H1 (cell line): ENCODE data around the gene ADRA2C. TPM values are rescaled to one million over a fixed set of nuclear protein-coding genes. Genes with fewer than 3 reads are reported as not detected.

Experiments used
- CTCF ChIA-PET: fragments of 300-600 bp; sonication (Branson Sonifier 250); formaldehyde crosslinking; loops from one replicate; lab custom pipeline; 2021; ENCODE audit not compliant: partially characterized antibody; lab: Charles Lee
- POLR2A ChIA-PET: fragments of 300-600 bp; sonication (Branson Sonifier 250); formaldehyde crosslinking; loops from one replicate; lab custom pipeline; 2021; ENCODE audit warnings: inconsistent platforms; ENCODE audit not compliant: partially characterized antibody; lab: Charles Lee
- DNase-seq, 2 experiments: peaks; one replicate each; pipeline versions ENCODE4 v3.0.0 to v3.0.0-alpha.2; 2010 to 2022; ENCODE audit warnings: low spot score in 2 of 2, low read depth in 1 of 2, mixed read lengths in 1 of 2
- FAIRE-seq: peaks from 2 replicates; lab custom pipeline; 2011; peaks lifted over from hg19 to GRCh38; lab: Jason Lieb, UNC
- H2AFZ ChIP-seq: 2 replicates; pipeline ENCODE4 v1.8.1; 2012; ENCODE audit warnings: low read length, inconsistent platforms
- H2AK5ac ChIP-seq: 2 replicates; pipeline ENCODE4 v1.6.1; 2013; ENCODE audit warnings: low read depth, low read length
- H2BK120ac ChIP-seq: replicated peaks from 2 replicates; pipeline ENCODE3; 2013; ENCODE audit warnings: low read depth, low read length, inconsistent platforms
- H2BK12ac ChIP-seq: 2 replicates; pipeline ENCODE4 v1.6.1; 2013; ENCODE audit warnings: low read depth, low read length
- H2BK15ac ChIP-seq: 2 replicates; pipeline ENCODE4 v1.6.1; 2013; ENCODE audit warnings: low read length
- H2BK20ac ChIP-seq: 2 replicates; pipeline ENCODE4 v1.6.1; 2013; ENCODE audit warnings: low read length
- H2BK5ac ChIP-seq: 2 replicates; pipeline ENCODE4 v1.6.1; 2013; ENCODE audit warnings: low read depth, low read length
- H3K14ac ChIP-seq: 2 replicates; pipeline ENCODE4 v1.6.1; 2013; ENCODE audit warnings: inconsistent platforms; ENCODE audit not compliant: insufficient read length
- H3K18ac ChIP-seq: 2 replicates; pipeline ENCODE4 v1.6.1; 2013; ENCODE audit warnings: low read length; ENCODE audit errors: extremely low read depth
- H3K23ac ChIP-seq: 2 replicates; pipeline ENCODE4 v1.6.1; 2013; ENCODE audit warnings: inconsistent platforms; ENCODE audit not compliant: insufficient read length
- H3K23me2 ChIP-seq: 2 replicates; pipeline ENCODE4 v1.6.1; 2013; ENCODE audit warnings: low read depth, low read length
- H3K27ac ChIP-seq: 2 replicates; pipeline ENCODE4 v1.6.1; 2011; ENCODE audit warnings: low read depth, low read length, inconsistent platforms
- H3K27me3 ChIP-seq, 4 experiments: replicated peaks in 1 of 4; 1 replicate in 1 of 4; 2 replicates in 3 of 4; pipeline versions ENCODE4 v1.6.1 to v1.8.1; 2011 to 2013; ENCODE audit warnings: low read length in 3 of 4, mild to moderate bottlenecking in 3 of 4, inconsistent platforms in 2 of 4, mixed read lengths in 2 of 4, moderate library complexity in 1 of 4; ENCODE audit not compliant: control insufficient read depth in 3 of 4, insufficient read depth in 3 of 4; ENCODE audit errors: extremely low read depth in 1 of 4
- H3K36me3 ChIP-seq, 4 experiments: 2 replicates each; pipeline versions ENCODE4 v1.6.1 to v1.8.1; 2011 to 2013; ENCODE audit warnings: mild to moderate bottlenecking in 4 of 4, low read length in 3 of 4, moderate library complexity in 2 of 4, control low read depth in 1 of 4, inconsistent platforms in 1 of 4; ENCODE audit not compliant: insufficient read depth in 4 of 4, control insufficient read depth in 2 of 4
- H3K4ac ChIP-seq: replicated peaks from 2 replicates; pipeline ENCODE3; 2013; ENCODE audit warnings: low read length, low read depth, mixed read lengths, inconsistent platforms; ENCODE audit not compliant: insufficient read length
- H3K4me1 ChIP-seq, 4 experiments: replicated peaks in 1 of 4; 1 replicate in 1 of 4; 2 replicates in 3 of 4; pipeline versions ENCODE4 v1.6.1 to v1.8.1; 2011 to 2013; ENCODE audit warnings: low read length in 3 of 4, inconsistent platforms in 2 of 4, mixed read lengths in 1 of 4; ENCODE audit not compliant: insufficient read depth in 4 of 4, control insufficient read depth in 3 of 4
- H3K4me2 ChIP-seq, 2 experiments: 2 replicates each; pipeline versions ENCODE4 v1.6.1 to v1.8.1; 2011 to 2013; ENCODE audit warnings: low read depth in 2 of 2, low read length in 2 of 2, control low read depth in 1 of 2, inconsistent platforms in 1 of 2, mild to moderate bottlenecking in 1 of 2; ENCODE audit not compliant: insufficient read depth in 1 of 2
- H3K4me3 ChIP-seq, 4 experiments: fragments of 200-600, 300-600 bp in 1 of 4; sonication (generic), shearing (Covaris generic), sonication (Bioruptor Twin) in 1 of 4; 2 replicates each; pipeline versions ENCODE4 v1.5.1 to v1.8.1; 2011 to 2016; ENCODE audit warnings: low read length in 4 of 4, low read depth in 3 of 4, control low read depth in 2 of 4, inconsistent platforms in 2 of 4, mild to moderate bottlenecking in 2 of 4, mixed read lengths in 1 of 4, moderate library complexity in 1 of 4; ENCODE audit not compliant: insufficient read depth in 2 of 4; ENCODE audit errors: extremely low read depth in 1 of 4
- H3K56ac ChIP-seq: replicated peaks from 2 replicates; pipeline ENCODE3; 2013; ENCODE audit warnings: low read depth, mild to moderate bottlenecking, mixed read lengths, low read length, inconsistent platforms; ENCODE audit not compliant: insufficient read length
- H3K79me1 ChIP-seq: 2 replicates; pipeline ENCODE4 v1.6.1; 2013; ENCODE audit warnings: low read depth, low read length, control low read depth
- H3K79me2 ChIP-seq, 2 experiments: 2 replicates each; pipeline versions ENCODE4 v1.6.1 to v1.8.1; 2012 to 2013; ENCODE audit warnings: low read length in 2 of 2, mild to moderate bottlenecking in 2 of 2, inconsistent platforms in 1 of 2; ENCODE audit not compliant: insufficient read depth in 2 of 2, control insufficient read depth in 1 of 2
- H3K9ac ChIP-seq, 4 experiments: replicated peaks in 1 of 4; 1 replicate in 1 of 4; 2 replicates in 3 of 4; pipeline versions ENCODE4 v1.6.1 to v1.8.1; 2011 to 2013; ENCODE audit warnings: low read depth in 3 of 4, low read length in 3 of 4, control low read depth in 2 of 4, mild to moderate bottlenecking in 2 of 4, moderate library complexity in 2 of 4, inconsistent platforms in 1 of 4; ENCODE audit errors: extremely low read depth in 1 of 4
- H3K9me3 ChIP-seq, 2 experiments: 2 replicates each; pipeline versions ENCODE4 v1.6.1 to v1.8.1; 2012 to 2013; ENCODE audit warnings: mild to moderate bottlenecking in 2 of 2, moderate library complexity in 2 of 2, control low read depth in 1 of 2, inconsistent platforms in 1 of 2, low read depth in 1 of 2, low read length in 1 of 2, mixed read lengths in 1 of 2; ENCODE audit not compliant: insufficient read depth in 2 of 2
- H4K20me1 ChIP-seq, 2 experiments: replicated peaks in 1 of 2; 2 replicates each; pipeline versions ENCODE3 to v1.8.1; 2011 to 2013; ENCODE audit warnings: inconsistent platforms in 2 of 2, low read length in 2 of 2, mild to moderate bottlenecking in 1 of 2; ENCODE audit not compliant: insufficient read depth in 2 of 2, control insufficient read depth in 1 of 2
- H4K5ac ChIP-seq: 2 replicates; pipeline ENCODE4 v1.6.1; 2013; ENCODE audit warnings: low read length, low read depth, mixed read lengths, inconsistent platforms; ENCODE audit not compliant: insufficient read length
- H4K8ac ChIP-seq: 2 replicates; pipeline ENCODE4 v1.8.0; 2013; ENCODE audit warnings: mild to moderate bottlenecking, moderate library complexity, low read length, inconsistent platforms; ENCODE audit not compliant: insufficient read depth; ENCODE audit errors: extremely low read depth
- H4K91ac ChIP-seq: replicated peaks from 2 replicates; pipeline ENCODE3; 2013; ENCODE audit warnings: low read length, mixed read lengths, inconsistent platforms; ENCODE audit not compliant: insufficient read length
- ATF3 ChIP-seq: IDR thresholded peaks from 2 replicates; pipeline ENCODE4 v1.6.1; 2011; ENCODE audit warnings: low read depth, mild to moderate bottlenecking, low read length; ENCODE audit not compliant: insufficient read depth
- CHD2 ChIP-seq: IDR thresholded peaks from 2 replicates; pipeline ENCODE4 v1.6.1; 2012; ENCODE audit warnings: low read length, improper control_type of control experiment
- FOSL1 ChIP-seq: IDR thresholded peaks from 2 replicates; pipeline ENCODE4 v1.6.1; 2011; ENCODE audit warnings: mild to moderate bottlenecking, low read depth, low read length, moderate library complexity; ENCODE audit not compliant: insufficient read depth
- KDM1A ChIP-seq: fragments of 200-600, 300-600 bp; sonication (generic); IDR thresholded peaks from 2 replicates; pipeline ENCODE4 v1.7.1; 2016; ENCODE audit warnings: mild to moderate bottlenecking, low read length, borderline replicate concordance
- KDM5A ChIP-seq: fragments of 200-600 bp; IDR thresholded peaks from 2 replicates; pipeline ENCODE4 v1.7.1; 2012; ENCODE audit warnings: mild to moderate bottlenecking, low read length, inconsistent platforms, mixed read lengths
- MAFK ChIP-seq: IDR thresholded peaks from 2 replicates; pipeline ENCODE4 v1.6.1; 2012; ENCODE audit warnings: low read depth, mild to moderate bottlenecking, improper control_type of control experiment, low read length
- PHF8 ChIP-seq: fragments of 200-600 bp; sonication (generic); conservative IDR thresholded peaks from 2 replicates; pipeline ENCODE4 v1.7.1; 2012; ENCODE audit warnings: low read depth, mild to moderate bottlenecking, inconsistent platforms, low read length, moderate library complexity
- POLR2A ChIP-seq, 2 experiments: IDR thresholded peaks; 1 replicate in 1 of 2; 2 replicates in 1 of 2; pipeline ENCODE4 v1.6.1; 2011; ENCODE audit warnings: low read depth in 2 of 2, low read length in 2 of 2, mild to moderate bottlenecking in 2 of 2; ENCODE audit errors: control extremely low read depth in 1 of 2
- POU5F1 ChIP-seq: IDR thresholded peaks from 2 replicates; pipeline ENCODE4 v1.6.1; 2011; ENCODE audit warnings: low read depth, mild to moderate bottlenecking, low read length, moderate library complexity
- RXRA ChIP-seq: IDR thresholded peaks from 2 replicates; pipeline ENCODE4 v1.6.1; 2011; ENCODE audit warnings: low read depth, mild to moderate bottlenecking, low read length, moderate library complexity; ENCODE audit not compliant: insufficient read depth
- SAP30 ChIP-seq: fragments of 300-600 bp; sonication (generic); IDR thresholded peaks from 2 replicates; pipeline ENCODE4 v1.7.1; 2012; ENCODE audit warnings: low read length, moderate library complexity, mild to moderate bottlenecking, inconsistent platforms; ENCODE audit not compliant: insufficient read depth, insufficient replicate concordance
- SP4 ChIP-seq: IDR thresholded peaks from 2 replicates; pipeline ENCODE4 v1.6.1; 2012; ENCODE audit warnings: low read length, inconsistent platforms
- TAF1 ChIP-seq: IDR thresholded peaks from 2 replicates; pipeline ENCODE4 v1.6.1; 2011; ENCODE audit warnings: mild to moderate bottlenecking, low read depth, low read length
- TBP ChIP-seq: IDR thresholded peaks from 2 replicates; pipeline ENCODE4 v1.6.1; 2011; ENCODE audit warnings: low read depth, low read length, improper control_type of control experiment
- TCF12 ChIP-seq: IDR thresholded peaks from 2 replicates; pipeline ENCODE4 v1.6.1; 2011; ENCODE audit warnings: low read depth, mild to moderate bottlenecking, low read length
- WGBS, 2 experiments: shearing (Covaris generic) in 1 of 2; methylation state at CpG; one replicate each; pipeline versions ENCODE4 v1.1.6 to v1.1.7; 2013 to 2015; ENCODE audit warnings: low lambda C conversion rate in 2 of 2, mixed read lengths in 2 of 2, inconsistent platforms in 1 of 2, low coverage in 1 of 2, missing lambda C conversion rate in 1 of 2; ENCODE audit not compliant: insufficient replicate concordance in 2 of 2, insufficient coverage in 1 of 2, insufficient read length in 1 of 2; ENCODE audit errors: extremely low coverage in 1 of 2, missing lambda C conversion rate in 1 of 2; 5-methylcytosine and 5-hydroxymethylcytosine counted together
- polyA plus RNA-seq, 7 experiments: library from polyadenylated mRNA; depleted of rRNA in 3 of 7; stranded (reverse) in 5 of 7; unstranded in 2 of 7; fragments of >200 nt in 5 of 7; fragments of 200-250 nt in 2 of 7; gene quantifications; 1 replicate in 5 of 7; 2 replicates in 1 of 7; 4 replicates in 1 of 7; pipeline versions ENCODE4 v1.2.1 to v1.2.3, GENCODE V29; 2011 to 2013; ENCODE audit warnings: missing spikeins in 2 of 7, mixed read lengths in 2 of 7
- total RNA-seq: library from RNA; stranded (reverse); fragmentation: NEBNext Ultra II Directional; extraction: Animal tissue kit (Norgen Biotek cat#: 25700); gene quantifications from 2 replicates; pipeline ENCODE4 v1.2.1, GENCODE V29; 2021

ADRA2C gene
- total and polyA plus RNA-seq, 2 of the 8 experiments (the other 6 are each of a cell fraction or from before 2014, with no cell fraction given), result 14.6 to 14.8 TPM

- Histone ChIP-seq H2BK20ac (no peak overlapping the region), H3K4me2 (no peak overlapping the region), H4K8ac (no peak overlapping the region), H2BK5ac (0 out of 2 replicates have a peak overlapping the region, but pooled peaks have one; percentile 44), H3K56ac (no peak overlapping the region), H3K14ac (no peak overlapping the region), H3K23ac (no peak overlapping the region), H3K4me1 (peaks cover 0 to 5% (median 2%) of the 10 kb centered on the region in 4 experiments; a peak in 3 of 7 replicates), H3K36me3 (no peaks in the 10 kb centered on the region), H2BK15ac (no peak overlapping the region), H2AK5ac (0 out of 2 replicates have a peak overlapping the region, but pooled peaks have one; percentile 53), H3K9ac (no peak overlapping the region), H4K20me1 (peaks cover 0 to 5% of the 10 kb centered on the region in 2 experiments), H3K27ac (no peak overlapping the region), H3K79me1 (no peaks in the 10 kb centered on the region), H3K79me2 (no peaks in the 10 kb centered on the region), H2BK12ac (no peak overlapping the region), H3K9me3 (no peaks in the 10 kb centered on the region), H3K27me3 (peaks cover 0 to 15% (median 7%) of the 10 kb centered on the region in 4 experiments; a peak in 5 of 7 replicates), H2BK120ac (no peak overlapping the region), H2AFZ (no peak overlapping the region), H3K18ac (no peak overlapping the region), H3K23me2 (no peaks in the 10 kb centered on the region), H4K91ac (no peak overlapping the region), H3K4me3 (no peak overlapping the region), H4K5ac (no peak overlapping the region), H3K4ac (no peak overlapping the region)
- no peak for FAIRE-seq
- POLR2A ChIA-PET, result no interaction called here
- WGBS, 2 experiments, result 88% methylated on average over 8 of the region's 8 CpGs; no CpG with 5 or more reads in 1 of the 2 experiments
- CTCF ChIA-PET, result interaction anchor here (2.6 to 12.1 kb wide), 3 partner anchors 13 to 108 kb away, joined by 11 to 110 read pairs (median 14); no protein-coding TSS in a partner anchor
- DNase-seq, result no peak
- TF ChIP-seq TCF12, result no peak
- TF ChIP-seq SP4, result no peak
- TF ChIP-seq POU5F1, result no peak
- TF ChIP-seq ATF3, result no peak
- no peak for TF ChIP-seq TAF1
- no peak for TF ChIP-seq RXRA
- TF ChIP-seq KDM5A, result no peak
- no peak for TF ChIP-seq KDM1A
- TF ChIP-seq CHD2, result no peak
- no peak for TF ChIP-seq TBP
- no peak for TF ChIP-seq FOSL1
- no peak for TF ChIP-seq POLR2A (IDR thresholded peaks at IDR 0.05; ENCODE audit: control extremely low read depth in 1 of 2, low read depth in 2 of 2, low read length in 2 of 2)
- TF ChIP-seq PHF8, result no peak
- TF ChIP-seq SAP30, result no peak
- no peak for TF ChIP-seq MAFK
Observed at GRCh38 chr4:3772632-3773031, 6.4 kb downstream of the ADRA2C start.
